SIG-M5 (cell line): Measurements from ENCODE around the gene PALM2AKAP2.

Experiments used
- DNase-seq: peaks from one replicate; lab custom pipeline; 2025; lab: John Stamatoyannopoulos, UW

The PALM2AKAP2 gene

DNA sequence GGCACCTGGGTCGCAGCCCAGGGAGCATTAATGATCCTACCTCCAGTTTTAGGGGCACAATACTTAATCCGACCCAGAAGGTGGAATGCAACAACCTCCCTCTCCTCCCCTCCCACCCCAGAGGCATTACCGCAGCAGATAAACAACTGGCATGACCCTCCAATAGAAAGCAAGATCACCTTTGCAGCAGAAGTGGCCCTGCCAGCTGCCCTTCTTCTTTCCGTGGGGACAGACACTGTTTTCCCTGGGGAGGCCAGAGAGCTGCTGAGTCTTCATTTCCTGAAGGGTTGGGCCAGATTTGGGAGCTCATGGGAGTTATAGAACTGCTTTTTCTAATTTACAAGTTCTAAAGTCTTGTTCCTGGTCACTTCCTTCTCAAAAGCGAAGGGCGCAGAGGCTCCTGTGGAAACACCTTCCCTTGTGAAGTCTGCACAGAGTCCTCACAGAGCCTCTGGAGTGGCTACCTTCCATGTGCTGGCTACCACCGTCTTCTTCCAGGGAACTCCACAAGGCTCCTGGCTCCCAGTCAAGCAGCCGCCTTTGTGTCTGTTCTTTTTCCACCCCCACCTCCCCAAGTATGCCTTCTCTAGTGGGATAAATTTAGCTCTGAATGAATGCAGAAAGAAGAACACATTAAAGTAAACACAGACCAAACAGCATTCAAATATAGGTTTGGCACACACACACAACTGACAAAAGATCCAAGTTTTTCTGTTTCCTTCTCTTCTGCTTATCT, 8.0 kb upstream of the PALM2AKAP2 start:
- no peak for DNase-seq

DNA sequence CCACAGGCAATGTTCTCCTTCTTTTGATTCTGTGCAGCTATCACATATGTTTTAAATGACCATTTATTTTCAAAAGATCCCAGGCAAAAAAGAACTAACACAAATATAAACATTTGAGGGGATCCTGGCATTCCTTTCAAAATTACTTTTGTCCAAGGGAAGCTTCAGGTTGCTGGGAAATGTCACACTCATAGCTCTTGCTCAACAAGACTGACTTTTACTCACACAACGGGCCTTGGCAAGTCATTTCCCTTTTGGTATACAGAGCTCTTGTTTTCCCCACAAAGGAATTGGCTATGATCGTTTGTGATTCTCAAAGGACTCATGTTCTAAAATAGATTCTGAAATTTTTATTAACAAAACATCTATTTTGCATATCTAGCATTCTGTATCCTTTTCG, 4.5 kb upstream of the PALM2AKAP2 start:
- DNase-seq = no peak

DNA sequence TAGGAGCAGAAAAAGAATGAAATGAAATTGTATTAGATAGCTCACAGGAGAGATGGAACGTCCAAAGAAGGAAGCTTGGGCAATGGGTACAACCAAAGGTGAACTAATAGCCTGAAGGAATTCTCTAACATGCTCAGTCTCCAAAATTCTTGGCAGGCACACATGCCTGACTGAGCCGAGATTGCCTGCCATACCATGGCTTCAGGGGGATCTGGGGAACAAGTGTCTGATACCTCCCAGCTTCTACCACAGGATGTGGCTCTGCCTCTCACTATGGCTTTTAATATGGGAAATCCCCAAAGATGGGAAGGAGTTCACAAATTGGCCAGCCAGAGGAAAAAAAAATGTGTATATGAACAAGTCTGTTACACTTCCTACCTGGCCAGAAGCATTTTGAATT, 3.6 kb upstream of the PALM2AKAP2 start:
- DNase-seq = no peak

DNA sequence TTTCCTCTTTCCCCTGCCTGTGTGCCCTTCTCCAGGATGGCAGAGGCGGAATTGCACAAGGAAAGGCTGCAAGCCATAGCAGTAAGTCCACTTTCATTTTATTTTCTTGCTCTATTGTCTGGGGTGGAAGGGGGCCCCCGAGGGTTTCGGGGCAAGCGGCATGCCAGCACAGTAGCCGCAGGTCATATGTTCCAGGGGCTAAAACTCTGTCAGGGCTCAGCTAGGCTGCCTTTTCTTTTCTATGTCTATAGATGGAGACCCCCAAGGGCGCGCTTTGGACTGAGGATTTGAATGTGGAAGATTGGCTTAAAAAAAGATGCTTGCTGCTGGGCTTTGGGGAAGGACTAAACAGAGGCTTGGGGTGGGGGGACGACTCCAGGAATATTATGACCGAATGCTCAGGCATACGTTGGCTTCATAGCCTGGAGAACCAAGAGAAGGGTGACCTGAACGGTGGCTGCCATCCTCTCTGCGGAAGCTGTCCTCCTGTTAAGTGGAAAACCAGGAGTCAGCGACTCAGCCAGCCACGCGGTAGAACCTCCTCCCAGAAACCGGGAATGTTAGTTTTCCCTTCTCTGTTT, 545 bp downstream of the PALM2AKAP2 start:
- DNase-seq = no peak

DNA sequence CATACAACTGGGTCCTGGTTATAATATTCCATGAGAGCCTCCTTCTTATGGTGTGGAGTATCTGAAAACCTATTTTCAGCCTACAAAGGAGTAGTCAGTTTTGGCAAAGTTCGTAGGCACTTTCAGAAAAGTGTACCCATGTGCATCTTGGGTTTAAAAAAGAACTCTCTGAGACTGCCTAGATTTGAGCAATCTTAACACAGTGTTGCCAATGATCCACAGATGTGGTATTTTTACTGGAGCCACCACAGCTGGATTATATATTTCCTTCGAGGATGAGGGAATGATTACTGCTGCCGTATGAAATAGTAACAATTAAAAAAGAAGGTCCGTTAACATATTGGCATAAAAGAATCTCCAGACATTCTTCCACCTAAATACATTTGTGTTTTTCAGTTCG, 1.1 kb downstream of the PALM2AKAP2 start:
- DNase-seq = no peak

DNA sequence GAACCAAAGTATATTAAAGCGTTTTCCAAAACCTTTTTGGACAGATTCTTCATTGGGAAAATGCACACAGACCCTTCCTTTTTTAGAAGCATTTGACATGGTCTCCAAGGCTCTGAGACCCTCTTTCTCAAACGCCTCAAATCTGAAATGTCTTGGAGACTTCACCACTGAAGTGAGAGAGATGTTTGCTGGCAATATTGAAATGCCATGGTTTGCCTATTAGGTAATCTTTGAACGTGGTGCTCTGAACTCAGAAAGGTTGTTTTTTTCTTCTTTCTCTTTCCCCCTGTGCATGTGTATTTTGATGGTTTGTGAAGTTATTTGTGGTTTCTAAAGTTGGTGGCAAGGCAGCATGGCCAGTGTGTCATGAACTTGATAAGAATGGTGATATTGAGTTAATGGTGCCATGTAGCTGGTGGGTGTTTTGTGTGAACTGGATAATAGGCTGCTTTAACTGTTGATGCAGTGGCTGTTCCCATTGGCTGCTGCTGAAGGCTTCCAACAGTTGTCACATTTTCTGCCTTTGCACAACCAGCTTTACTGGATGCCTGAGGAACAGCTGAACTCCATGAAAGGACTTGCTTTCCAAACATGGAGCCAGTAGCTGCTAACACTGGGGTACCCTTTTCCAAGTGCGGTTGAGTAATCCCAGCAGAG, 1.7 kb downstream of the PALM2AKAP2 start:
- no peak for DNase-seq

DNA sequence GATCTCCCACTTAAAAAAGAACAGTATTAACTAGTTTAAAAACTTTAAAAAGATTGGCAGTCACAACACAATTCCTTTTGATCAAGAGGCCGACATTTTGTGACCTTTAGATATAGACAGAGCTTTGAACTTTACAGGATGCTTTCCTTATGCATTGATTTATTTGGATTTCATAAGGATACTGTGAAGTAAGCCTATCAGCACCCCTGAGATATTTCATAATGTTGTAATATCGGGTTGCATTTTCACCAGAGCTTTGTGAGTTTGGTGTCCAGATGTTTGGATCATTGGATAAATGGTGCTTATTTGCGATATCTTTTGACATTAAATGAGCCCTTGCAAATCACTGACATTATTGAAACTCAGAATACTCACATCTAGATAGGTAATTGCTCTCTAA, 7.7 kb downstream of the PALM2AKAP2 start:
- DNase-seq = no peak

DNA sequence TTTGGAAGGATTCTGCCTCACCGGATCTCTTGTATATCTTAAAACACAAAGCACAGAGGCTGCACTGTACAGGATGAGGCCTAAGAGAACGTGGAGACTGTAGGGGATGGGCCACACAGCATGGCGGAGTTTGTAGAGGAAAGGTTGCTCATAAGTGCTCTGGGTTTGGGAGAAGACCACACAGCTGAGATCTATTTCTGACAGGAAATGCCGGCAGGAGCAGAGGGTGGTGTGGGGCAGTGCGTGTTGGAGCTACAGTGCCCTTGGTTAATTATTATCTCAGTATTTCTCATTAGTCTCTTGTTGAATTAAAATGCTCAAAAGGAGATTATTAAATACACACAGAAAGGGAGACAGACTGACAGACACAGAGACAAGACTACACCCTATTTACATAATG, 9.6 kb downstream of the PALM2AKAP2 start:
- DNase-seq = no peak

DNA sequence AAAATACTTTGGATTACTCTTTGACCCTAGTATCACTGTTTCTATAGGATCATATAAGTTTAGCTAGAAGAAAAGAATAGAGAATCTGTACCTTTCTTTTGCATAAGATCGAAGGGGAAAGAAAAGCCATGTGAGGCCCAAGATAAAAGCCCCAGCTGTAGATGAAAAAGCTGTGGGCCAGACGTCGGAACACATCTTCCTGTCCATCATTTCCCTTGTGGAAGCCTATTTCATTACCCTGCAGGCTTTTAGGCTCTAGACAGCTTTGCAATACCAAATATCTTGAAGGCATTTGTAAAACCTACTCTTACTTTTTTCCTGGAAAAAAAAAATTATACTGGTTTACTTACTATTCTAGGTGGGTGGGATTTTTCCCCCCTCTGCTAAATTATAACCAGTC, 10.0 kb downstream of the PALM2AKAP2 start:
- DNase-seq = no peak

DNA sequence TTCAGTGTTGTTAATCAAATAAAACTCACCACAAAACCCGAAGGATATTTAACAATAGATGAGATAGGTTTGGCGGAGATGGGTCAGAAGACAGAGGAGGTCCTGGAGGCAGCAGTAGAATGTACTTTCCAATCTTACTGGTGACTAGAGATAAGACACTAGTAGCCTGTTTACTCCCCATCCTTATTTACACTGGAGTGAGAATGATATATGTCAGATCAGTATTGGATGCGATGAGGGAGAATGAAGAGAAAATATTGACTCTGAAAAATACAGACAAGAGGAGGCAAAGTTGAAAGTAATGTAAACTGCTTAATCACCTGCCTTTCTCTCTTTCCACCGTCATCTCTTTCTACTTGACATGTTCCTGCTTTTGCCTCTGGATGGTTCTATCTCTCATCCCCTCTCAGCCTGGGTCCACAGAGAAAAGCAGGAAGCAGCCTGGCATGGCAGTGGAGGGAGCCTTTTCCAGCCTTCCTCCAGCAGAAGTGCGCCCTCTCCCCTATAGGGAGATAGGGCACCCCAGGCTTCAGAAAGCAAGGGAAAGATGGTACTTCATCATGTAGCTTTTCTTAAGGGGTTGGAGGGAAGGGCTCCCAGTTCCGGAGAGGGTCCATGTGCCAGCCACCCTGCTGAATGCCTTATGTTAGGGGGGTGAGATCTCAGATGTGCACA, 11.1 kb downstream of the PALM2AKAP2 start:
- no peak for DNase-seq

DNA sequence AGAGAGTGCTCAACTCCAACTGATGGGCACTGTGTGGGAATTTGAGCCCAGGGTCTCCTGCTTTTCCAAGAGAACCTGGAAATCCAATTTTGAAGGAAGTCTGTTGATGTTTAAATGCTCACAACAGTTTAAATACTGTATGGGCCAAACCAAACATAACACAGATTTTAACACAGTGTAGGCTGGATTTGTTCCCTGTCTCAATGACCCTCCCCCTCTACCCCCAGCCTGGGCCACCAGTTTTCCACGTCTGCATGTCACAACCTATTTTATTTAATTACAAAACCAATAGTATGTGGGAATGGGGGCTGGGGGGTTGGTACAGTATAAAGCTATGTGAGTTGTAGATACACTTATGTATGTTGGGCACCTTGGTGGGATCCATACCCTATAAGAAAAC, 11.7 kb downstream of the PALM2AKAP2 start:
- no peak for DNase-seq

DNA sequence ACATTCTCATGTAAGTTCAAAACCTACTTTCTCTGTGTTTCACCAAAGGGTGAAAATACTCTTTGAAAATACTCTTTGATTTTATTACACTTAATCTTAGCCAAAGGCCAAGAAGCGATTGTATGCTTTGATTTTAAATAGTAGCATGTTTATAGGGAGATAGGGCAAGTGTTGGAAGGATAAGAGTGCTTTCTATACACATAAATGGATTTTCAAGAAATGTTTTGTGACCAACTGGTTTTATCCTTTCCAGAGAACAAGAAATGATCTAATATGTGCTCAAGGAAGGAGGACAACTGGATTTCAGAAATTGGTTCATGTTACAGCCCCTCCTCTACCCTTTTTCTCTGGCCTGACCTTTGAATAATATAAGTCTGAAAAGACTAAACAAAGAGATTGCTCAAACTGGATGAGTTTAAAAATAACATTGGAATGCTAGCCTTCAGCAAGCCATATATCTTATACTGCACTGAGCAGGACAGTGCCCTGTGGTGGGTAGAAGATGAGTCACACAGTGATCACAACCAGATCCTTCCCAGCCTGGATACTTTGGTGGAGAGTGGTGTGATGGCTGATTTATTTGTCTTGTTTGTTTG, 13.1 kb downstream of the PALM2AKAP2 start:
- no peak for DNase-seq

DNA sequence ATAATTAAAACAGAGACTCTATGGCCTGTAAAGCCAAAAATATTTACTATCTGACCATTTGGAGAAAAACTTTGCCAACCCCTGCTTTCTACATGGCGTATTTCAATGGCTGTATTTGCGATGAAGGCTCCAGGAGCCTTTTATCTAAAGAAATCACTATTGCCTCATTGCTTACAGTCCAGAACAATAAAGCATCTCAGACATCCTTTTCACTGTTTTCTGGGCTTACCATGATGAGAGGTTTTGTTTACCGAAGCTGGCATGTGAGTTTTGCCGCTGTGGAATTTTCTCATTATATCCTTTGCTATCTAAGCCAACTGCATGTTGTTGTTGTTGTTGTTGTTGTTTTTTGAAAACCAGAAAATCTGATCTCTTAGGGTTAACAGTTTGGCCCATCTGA, 13.9 kb downstream of the PALM2AKAP2 start:
- no peak for DNase-seq

DNA sequence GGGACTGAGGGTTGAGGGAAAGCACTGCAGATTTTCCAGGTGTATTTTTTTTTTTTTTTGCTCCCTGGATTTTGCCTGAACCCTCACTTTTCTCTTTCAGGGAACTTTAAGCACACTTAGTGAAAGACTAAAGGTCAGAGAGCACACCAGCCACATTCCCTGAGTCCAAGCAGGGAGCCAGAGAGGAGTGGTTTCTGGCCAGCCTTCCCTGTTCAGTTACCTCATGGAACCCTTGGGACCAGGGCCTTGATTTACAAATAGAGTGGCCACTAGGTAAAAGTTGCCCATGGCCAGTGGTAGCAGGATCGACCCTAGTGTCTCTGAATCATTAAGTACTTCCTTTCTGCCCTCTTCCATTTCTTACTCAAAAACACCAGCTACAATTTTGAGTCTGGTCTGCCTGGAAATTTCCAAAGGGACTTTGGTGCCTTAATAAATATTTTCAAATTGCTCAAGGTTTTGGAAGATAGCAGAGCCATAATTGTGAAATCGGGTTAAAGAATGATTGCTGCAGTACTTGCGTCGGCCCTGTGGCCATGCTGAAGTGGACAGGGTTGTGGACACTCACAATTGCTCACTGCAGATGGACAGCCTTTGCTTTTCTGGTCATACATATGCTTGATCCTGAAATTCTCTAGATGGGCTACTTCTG, 14.5 kb downstream of the PALM2AKAP2 start:
- DNase-seq = no peak

DNA sequence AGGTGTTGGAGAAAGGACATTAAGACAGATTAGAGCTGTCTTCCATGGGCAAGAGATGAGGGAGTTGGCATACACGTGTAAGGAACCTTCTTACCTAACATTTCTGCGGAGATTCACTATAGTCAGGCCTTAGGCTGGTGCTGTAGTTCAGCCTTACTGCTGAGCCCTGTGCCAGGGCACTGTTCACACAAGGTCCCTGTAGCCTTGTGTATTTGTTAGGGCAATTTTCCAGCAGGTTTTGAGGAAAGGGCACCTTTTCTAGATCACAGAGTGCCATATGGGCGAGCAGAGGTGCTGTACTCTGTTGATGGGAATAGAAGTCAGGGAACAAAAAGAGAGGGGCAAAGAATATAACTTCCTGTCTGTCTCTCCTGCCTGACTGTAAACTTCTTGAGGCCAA, 15.6 kb downstream of the PALM2AKAP2 start:
- DNase-seq = no peak

DNA sequence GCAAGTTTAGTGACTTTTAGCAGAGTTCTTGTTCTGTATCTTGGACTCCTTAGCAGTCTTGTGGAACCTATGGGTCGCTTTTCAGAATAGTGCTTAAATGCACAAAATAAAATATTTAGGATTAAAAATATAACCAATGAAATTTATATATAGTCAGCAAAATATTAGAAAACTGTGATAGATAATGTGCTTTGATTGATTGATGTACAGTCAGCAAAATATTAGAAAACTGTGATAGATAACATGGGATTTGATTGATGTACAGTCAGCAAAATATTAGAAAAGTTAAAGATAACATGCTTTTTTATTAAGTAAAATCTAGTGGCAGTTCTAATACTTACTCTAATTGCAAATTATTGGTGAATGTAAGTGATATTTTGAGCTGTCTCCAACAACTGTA, 16.1 kb downstream of the PALM2AKAP2 start:
- DNase-seq = no peak

DNA sequence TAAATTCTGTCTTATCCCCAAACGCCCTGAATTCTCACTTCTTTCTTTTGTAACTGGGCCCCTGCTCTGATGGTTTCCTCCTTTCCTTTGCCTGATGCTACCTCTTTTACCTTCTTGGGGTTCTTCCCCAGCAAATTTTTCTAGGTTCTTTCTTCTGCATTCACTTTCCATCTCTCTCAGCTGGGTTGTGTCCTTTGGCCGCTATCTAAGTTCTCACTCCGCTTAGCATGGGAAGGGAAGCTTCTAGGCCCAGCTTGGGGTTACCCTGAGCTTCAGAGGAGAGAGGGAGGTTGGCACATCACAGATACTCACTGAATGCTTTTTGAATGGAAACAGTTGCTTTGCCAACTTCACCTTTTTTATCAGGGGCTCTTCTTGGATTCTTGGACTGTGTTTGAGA, 17.0 kb downstream of the PALM2AKAP2 start:
- no peak for DNase-seq

DNA sequence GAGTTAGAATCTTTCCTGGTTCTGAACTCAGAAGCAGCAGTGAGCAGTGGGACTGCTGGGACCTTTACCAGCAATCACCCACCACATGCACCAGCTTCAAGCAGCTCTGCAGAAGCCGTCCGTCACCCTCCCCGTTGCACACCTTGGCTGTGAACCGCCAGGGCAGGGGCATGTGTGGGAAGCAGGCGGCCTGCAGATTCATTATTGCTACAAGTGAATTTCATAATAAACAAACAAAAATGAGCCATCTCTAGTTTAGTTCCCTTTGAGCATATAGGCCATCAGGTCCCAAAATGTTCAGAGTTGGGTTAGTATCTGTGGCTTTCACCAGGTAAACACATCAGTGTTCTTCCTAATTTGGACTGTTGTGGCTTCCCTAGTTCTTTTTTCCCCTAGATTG, 17.5 kb downstream of the PALM2AKAP2 start:
- DNase-seq = no peak

DNA sequence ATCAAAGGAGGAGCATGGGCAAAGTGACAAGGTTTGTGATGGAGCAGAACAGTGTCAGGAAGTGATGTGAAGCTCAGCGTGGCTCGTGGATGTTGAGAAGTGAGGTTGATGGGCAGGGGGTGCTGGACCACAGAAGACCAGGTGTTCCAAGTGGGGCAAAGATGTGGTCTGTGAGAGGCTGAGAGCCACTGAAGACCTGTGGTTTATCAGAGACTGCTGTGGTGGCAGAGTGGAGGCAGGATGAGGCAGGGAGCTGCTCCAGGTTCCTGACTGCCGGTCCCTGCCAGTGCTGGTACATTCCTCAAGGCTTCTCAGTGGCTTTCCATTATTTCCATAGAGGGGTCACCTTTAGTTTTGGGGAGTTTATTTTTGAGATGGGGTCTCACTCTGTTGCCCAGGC, 19.1 kb downstream of the PALM2AKAP2 start:
- no peak for DNase-seq

DNA sequence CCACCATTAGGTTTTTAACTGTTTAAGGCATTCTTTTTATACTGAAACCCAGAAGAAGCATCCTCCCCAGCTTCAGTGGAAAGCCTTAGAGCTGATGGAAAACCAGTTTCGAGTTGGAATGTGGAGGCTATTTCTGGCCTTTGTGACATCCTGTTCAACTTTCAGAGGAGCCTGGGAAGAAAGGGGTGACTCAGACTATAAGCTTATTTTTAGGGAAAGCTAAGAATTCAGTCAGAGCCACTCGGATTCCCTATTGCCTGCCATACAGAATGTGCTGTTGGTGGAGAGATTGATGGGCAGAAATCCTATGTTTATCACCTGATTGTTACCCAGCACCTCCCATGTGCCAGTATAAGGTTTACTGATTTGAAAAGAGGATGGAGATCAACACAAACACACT, 19.8 kb downstream of the PALM2AKAP2 start:
- DNase-seq = no peak

DNA sequence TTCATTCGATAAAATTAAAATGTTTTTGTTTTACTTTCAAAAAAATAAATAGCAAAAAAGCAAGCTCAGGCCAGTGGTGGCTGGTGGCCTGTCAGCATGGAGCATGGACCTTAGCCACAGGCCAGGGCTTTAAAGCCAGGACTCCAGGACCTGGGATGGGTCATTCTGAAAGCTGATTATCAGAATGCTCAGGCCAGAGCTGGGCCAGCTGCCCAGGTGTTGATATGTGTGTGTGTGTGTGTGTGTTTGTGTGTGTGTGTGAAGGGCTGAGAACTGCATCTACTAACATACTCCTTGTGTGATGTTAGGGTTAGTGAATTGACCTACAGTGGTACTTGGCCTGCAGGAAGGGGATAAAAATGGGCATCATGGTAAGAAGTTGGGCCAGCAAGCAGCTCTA, 21.5 kb downstream of the PALM2AKAP2 start:
- no peak for DNase-seq

DNA sequence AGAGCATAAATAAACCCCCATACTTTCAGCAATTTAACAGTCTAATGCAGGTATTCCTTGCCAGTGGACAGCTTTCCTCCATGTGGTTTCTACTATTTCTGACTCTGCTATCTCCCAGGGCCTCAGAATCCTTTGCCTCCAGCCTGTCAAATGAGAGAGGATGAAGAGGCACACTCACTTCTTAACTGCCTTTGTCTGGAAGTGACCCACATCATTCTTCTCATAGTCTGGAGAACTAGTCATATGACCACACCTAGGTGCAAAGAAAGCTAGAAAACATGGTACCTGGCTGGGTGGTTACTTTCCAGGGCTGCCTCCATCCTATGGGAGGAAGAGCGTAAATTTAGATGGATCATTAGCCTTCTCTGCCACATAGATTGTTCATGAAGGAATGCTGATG, 22.5 kb downstream of the PALM2AKAP2 start:
- no peak for DNase-seq
